ENCODE measurements around the gene KLHL28. TPM values are rescaled to one million over a fixed set of nuclear protein-coding genes. Genes with fewer than 3 reads are reported as not detected.
"Not testable (repeated sequence)": the region's sequence is repeated elsewhere in the genome, so short reads cannot be mapped to it uniquely, and the experiment has no call there.

KLHL28 gene
- total RNA-seq, 1 donor from 2014 or later, result 37.1 TPM

DNA sequence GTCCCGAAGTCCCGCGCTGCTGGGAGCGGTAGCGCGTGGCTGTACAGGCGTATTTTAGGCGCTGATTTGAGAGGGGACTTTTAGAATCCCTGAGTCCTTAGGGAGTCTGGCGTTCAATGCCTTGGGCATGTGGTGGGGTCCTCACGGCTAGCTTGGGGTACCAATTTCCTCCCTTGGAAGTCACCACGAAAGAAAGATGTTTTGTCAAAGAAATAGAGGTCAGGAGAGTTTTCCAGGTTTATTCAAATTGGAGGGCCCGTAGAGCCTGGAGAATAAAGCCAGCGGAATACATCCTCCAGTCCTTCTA, 63.9 kb downstream of the KLHL28 start:
- no peak for DNase-seq (ENCODE audit: low read depth)

DNA sequence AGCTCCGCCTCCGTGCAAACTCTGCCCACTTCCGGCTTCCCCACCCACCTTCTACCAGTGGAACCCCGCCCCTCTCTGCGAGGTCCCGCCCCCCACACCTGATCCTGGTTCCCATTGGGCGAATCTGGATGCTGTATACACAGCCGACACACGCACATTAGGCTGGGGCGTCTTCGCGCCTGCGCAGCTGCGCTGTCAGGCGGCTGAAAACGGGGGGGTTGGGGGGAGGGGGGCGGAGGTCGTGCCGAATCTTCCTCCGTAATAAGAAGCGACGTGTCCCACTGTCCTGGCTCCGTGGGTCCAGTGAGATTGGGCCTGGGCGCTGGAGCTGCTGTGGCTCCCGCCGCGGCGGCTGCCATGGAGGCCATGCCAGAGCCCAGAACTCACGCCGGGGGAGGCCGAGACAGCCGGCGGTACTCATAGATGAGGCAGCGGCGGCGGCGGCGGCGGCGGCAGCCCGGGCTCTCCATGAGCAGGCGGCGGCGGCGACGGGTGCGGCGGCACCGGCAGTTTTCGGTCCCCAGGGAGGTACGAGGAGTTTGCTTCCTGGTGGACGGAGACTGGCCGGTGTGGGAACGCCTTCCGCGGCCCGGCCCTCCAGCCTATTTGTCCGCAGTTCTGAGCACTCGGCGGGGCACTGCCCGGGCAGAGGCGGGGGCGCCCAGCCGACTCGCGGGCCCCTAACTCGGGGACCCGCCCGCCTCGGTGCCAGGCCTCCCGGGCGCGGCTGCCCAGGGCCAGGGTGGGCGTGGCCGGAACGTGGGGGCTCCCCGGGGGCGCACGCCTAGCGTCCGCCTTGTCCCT, 64.5 kb downstream of the KLHL28 start:
- peak; percentile 97 for DNase-seq (ENCODE audit: low read depth)

DNA sequence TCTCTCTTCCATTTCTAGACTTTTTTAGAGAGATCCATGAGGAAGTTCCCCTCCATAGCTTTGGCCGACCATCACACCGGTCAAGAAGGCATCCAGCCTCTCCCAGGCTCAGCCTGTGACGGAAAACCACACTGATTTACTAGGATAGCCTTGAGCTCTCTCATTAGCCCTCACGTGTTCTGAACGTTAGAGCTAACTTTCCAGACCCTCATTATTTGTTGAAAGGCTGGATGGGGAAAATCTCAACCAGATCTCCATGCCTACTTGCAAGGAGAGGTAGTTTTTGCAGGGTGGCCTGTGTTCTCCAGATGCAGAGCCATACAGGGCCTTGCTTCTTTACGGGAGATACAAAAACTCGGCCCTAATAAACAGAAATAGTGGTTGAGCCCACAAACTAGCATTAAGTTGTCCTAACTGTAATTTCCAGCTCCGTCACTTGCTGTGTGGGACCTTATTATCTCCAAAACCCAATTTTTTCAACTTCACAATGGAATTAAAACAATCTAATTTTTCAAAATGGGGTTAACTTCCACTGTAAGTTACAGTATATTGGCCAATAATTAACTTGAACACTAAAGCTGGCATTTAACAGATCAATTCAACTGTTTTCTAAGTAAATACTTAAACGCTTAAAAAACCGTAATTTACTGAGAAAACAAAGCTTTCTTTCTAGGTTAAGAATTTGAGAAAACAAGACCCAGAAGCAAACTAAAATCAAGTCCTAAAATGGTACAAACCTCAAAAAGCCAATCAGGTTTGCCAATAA, 65.3 kb downstream of the KLHL28 start:
- no peak for DNase-seq (ENCODE audit: low read depth)

DNA sequence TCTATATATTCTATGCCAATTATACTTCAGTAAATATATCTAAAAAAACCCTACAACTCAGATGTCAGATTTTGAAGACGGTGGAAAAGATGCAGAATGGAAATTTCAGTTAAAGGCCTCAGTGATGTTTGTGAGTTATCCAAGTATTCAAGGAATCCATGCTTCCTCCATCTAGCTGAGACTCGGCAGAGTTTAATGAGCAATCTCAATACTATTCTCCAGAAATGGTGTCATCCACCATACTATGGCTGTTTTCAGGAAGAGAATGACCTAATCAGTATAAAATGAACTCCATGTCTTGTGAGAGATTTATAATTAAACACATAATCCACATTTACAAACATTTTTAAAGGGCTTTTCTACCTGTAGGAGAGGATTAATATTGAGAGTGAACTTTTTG, 66.0 kb downstream of the KLHL28 start:
- no peak for DNase-seq (ENCODE audit: low read depth)

DNA sequence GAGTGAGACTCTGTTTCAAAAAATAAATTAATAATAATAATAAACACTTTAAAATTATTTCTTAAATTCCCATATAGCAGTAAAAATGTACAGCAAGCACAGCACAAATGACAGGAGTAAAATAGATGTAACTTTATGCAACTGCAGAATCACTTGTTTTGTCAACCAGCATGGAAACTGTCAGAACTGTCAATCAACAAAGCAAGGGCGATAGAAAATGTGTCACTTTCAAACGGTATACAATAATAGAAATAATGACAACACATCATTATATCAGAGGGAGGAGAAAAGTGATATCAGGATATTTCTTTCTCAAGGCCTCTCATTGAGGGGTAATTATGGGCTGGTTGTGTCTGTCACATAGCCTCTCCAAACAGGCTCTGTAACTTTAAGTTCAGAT, 68.2 kb downstream of the KLHL28 start:
- no peak for DNase-seq (ENCODE audit: low read depth)

DNA sequence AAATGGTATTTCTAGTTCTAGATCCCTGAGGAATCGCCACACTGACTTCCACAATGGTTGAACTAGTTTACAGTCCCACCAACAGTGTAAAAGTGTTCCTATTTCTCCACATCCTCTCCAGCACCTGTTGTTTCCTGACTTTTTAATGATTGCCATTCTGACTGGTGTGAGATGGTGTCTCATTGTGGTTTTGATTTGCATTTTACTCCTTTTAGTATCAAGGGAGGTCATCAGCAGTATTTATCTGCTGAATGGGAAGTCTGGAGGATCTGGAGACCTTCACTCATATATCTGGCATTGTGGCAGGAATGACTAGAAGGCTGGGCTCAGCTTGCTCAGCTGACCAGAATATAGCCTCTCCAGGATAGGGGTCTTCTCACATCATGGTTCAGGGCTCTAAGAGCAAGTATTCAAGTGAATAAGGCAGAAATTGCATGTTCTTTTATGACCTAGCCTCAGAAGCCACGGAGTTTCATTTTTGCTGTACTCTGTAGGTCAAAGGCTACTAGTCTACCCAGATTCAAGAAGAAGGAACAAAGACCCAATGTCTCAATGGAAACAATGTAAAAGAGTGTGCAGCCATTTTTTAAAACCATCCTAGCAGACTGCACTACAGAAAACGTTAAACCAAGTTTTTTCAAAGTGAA, 69.9 kb downstream of the KLHL28 start:
- not testable (repeated sequence) for DNase-seq (ENCODE audit: low read depth)

DNA sequence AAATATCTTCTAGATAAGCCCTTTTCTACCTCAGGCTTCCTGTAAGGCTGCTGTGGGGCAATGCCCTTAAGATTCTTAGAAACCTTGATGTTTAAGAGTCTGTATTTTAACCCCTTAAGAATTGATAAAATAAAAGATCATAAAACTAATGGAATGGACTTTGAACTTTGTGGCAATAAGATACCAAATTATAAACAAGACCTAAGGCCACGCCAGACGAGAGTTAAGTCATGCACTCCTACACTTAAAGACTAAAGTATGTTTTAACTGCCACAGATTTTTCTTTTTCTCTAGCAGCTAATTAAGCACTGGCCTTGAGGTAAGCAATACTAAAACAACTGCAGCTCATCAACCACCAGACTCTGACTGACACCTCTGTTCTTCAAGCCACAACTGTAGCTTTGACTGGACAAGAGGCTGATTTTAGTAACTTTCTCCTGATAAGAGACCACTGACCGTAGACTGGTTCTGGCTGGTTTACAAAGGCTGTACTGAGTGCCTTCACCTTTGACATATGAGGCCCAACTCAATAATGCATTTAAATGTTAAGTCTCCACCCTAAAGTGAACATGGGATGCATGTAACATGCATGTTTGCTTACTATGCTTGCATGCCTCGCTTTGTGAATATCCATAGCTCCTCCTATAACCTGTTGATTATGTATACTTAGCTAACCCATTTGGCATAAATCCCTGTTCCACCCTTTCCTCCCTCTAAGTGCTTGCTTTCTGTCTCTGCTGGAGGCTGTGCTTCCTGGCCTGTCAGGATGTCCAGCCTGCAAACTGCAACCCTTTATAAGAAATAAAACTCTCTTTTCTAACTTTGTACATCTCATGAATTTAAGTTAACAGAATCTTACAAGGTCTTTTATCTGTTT, 71.9 kb downstream of the KLHL28 start:
- DNase-seq (ENCODE audit: low read depth), result no peak

DNA sequence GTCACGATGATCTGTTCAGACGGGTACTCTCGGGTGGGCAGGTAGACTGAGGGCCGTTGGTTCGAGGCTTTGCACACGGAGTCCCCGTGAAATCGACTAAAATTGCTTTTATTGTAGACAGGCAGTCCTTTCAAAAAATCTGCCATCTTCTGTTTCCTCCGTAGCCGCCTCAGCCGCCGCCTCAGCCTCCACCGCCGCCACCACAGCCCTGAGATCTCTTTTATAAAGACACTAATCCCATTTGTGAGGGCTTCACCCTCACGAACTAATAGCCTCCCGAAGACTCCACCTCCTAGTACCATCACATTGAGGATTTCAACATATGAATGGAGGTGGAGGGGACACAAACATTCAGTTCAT, 74.2 kb downstream of the KLHL28 start:
- no peak for DNase-seq (ENCODE audit: low read depth)

DNA sequence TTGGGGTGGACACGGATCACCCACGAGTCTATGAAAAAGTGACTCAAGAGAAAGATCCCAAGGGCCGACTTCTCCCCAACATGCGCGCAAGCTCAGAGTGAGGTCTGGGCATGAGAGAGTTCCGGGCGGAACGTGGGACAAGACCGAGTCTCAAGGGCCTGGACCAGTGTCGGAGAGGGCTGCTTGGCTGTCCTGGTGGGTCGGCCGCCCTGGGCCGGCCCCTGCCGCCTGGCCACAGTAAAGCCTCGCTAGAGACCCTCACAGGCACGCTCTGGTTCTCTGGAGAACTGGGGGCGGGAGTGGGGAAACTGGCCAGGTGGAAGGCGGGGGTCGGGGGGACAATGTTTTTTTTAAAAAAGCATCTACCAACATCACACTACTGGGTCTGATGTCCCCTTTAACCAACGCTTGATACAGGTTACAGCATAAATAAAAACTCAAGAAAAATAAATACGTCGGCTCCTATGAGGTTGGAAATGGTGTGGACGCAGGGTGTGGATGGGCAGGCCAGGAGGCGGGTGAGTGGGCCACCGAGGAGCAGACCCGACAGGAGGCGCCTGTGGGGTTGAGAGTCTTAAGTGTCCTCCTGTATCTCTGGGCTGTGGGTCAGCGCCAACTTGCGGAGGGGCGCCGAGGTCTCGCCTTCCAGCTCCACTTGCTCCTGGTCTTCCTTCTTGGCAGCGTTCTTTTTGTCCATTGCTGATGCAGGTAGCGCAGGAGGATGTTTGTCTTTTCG, 74.7 kb downstream of the KLHL28 start:
- DNase-seq (ENCODE audit: low read depth), result no peak

DNA sequence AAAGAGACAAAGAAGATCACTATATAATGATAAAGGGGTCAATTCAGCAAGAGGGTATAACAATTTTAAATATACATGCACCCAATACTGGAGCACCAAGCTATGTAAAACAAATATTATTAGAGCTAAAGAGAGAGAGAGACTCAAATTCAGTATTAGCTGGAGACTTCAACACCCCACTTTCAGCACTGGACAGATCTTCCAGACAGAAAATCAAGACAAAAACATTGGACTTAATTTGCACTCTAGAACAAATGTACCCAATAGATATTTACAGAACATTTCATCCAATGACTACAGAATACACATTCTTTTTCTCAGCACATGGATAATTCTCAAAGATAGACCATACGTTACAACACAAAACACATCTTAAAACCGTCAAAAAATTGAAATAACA, 81.0 kb downstream of the KLHL28 start:
- DNase-seq (ENCODE audit: low read depth), result no peak

Other genes starting within 250 kb of the KLHL28 start
- gene TOGARAM1, start 243 bp upstream of the KLHL28 start, total RNA-seq, result 35.3 and 44.0 TPM in 2 replicates
- 30.2 TPM in 2 replicates for gene PRPF39, start 122.2 kb upstream of the KLHL28 start, total RNA-seq
- 66.3 and 67.0 TPM in 2 replicates for gene FKBP3, start 172.5 kb upstream of the KLHL28 start, total RNA-seq
- gene FANCM, start 174.0 kb upstream of the KLHL28 start, total RNA-seq, result 3.9 and 6.8 TPM in 2 replicates